Loucy (cell line): ENCODE measurements around the gene CCL5.
A peak's percentile ranks its signal among the peaks of the same experiment; 100 is the strongest.

Experiments
- H2AFZ ChIP-seq: fragments of 200-600 bp; sonication (generic); 2 replicates; pipeline ENCODE4 v1.6.0; 2016; ENCODE audit warnings: antibody characterized with exemption, mild to moderate bottlenecking, low read length, moderate library complexity
- H3F3A ChIP-seq: fragments of 200-600 bp; 2 replicates; pipeline ENCODE4 v1.6.0; 2016; ENCODE audit warnings: antibody characterized with exemption, low read depth, mild to moderate bottlenecking
- H3K27me3 ChIP-seq: fragments of 200-600 bp; sonication (generic); 2 replicates; pipeline ENCODE4 v1.6.1; 2014; ENCODE audit warnings: low read length, mild to moderate bottlenecking; ENCODE audit not compliant: insufficient read depth, poor library complexity, severe bottlenecking
- H3K36me3 ChIP-seq: fragments of 200-600 bp; sonication (generic); 2 replicates; pipeline ENCODE4 v1.6.1; 2016; ENCODE audit warnings: low read length; ENCODE audit not compliant: insufficient read depth
- H3K4me1 ChIP-seq: fragments of 200-600 bp; sonication (generic); 2 replicates; pipeline ENCODE4 v1.5.1; 2014; ENCODE audit warnings: low read length, mild to moderate bottlenecking; ENCODE audit not compliant: insufficient read depth, poor library complexity, severe bottlenecking
- H3K4me2 ChIP-seq: fragments of 200-600 bp; sonication (generic); 2 replicates; pipeline ENCODE4 v1.6.0; 2014; ENCODE audit warnings: antibody characterized with exemption, low read length, low read depth, mild to moderate bottlenecking; ENCODE audit not compliant: poor library complexity, severe bottlenecking
- H3K4me3 ChIP-seq: fragments of 200-600 bp; sonication (generic); 2 replicates; pipeline ENCODE4 v1.5.1; 2014; ENCODE audit warnings: low read length, mild to moderate bottlenecking, mixed read lengths; ENCODE audit not compliant: poor library complexity, severe bottlenecking
- H3K79me2 ChIP-seq: fragments of 200-600 bp; sonication (generic); 2 replicates; pipeline ENCODE4 v1.6.1; 2014; ENCODE audit warnings: low read length; ENCODE audit not compliant: insufficient read depth
- H3K9ac ChIP-seq: fragments of 200-600 bp; sonication (generic); 2 replicates; pipeline ENCODE4 v1.6.0; 2014; ENCODE audit warnings: mild to moderate bottlenecking, low read depth, low read length, moderate library complexity; ENCODE audit not compliant: poor library complexity, severe bottlenecking
- H3K9me2 ChIP-seq: fragments of 200-600 bp; sonication (generic); replicated peaks from 2 replicates; pipeline ENCODE4 v1.6.1; 2016; ENCODE audit warnings: low read depth, low read length, mixed read lengths
- H3K9me3 ChIP-seq: fragments of 200-600 bp; sonication (generic); 2 replicates; pipeline ENCODE4 v1.6.1; 2014; ENCODE audit warnings: mild to moderate bottlenecking, antibody characterized with exemption, low read length, low read depth; ENCODE audit not compliant: insufficient read depth
- H4K20me1 ChIP-seq: fragments of 200-600 bp; sonication (generic); 2 replicates; pipeline ENCODE4 v1.6.0; 2014; ENCODE audit warnings: antibody characterized with exemption, low read length, mild to moderate bottlenecking; ENCODE audit not compliant: insufficient read depth, poor library complexity, severe bottlenecking
- EZH2phosphoT487 ChIP-seq: fragments of 200-600 bp; IDR thresholded peaks from 2 replicates; pipeline ENCODE4 v1.6.1; 2018; ENCODE audit warnings: antibody characterized with exemption, mild to moderate bottlenecking, moderate library complexity, borderline replicate concordance
- TF ChIP-seq, protein P1 (sequence below): fragments of 200-600 bp; sonication (generic); conservative IDR thresholded peaks from 2 replicates; pipeline ENCODE4 v1.5.1; 2014; ENCODE audit warnings: mild to moderate bottlenecking, antibody characterized with exemption, low read length

Gene CCL5

DNA sequence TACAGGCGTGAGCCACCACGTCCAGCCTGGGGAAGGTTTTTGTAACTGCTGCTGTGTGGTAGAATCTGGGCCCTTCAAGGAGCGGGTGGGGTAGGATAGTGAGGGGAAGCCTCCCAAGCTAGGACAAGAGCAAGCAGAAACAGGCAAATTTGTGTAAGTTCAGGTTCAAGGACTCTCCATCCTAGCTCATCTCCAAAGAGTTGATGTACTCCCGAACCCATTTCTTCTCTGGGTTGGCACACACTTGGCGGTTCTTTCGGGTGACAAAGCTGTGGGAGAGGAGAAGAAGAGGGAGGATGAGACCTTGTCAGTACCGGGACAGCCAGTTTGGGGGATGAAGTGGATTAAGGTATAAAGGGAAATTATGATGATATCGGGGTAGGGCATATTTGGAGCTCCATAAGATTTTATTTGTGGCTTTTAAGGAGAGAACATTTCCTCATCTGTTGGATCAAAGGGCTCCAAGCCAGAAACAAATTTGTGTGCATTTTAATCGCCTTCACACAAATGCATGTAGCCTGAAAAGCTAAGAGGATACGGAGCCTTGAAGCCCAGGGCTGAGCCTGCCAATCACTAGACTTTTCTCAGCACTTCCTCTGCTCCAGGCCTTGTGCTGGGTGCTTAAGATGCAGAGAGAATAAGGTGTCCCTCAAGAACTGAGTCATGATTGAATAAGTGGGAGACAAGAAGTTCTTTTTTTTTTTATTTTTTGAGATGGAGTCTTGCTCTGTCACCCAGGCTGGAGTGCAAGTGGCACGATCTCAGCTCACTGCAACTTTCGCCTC lies 7.8 kb downstream of the CCL5 start:
- Histone ChIP-seq H4K20me1 (no peaks in the 10 kb centered on the region), H3K4me1 (peaks cover 14% of the 10 kb centered on the region), H2AFZ (no peak overlapping the region), H3K36me3 (no peaks in the 10 kb centered on the region), H3K4me3 (no peak overlapping the region), H3K79me2 (no peaks in the 10 kb centered on the region), H3K9ac (no peak overlapping the region), H3K4me2 (no peak overlapping the region), H3K9me3 (no peaks in the 10 kb centered on the region), H3K27me3 (no peaks in the 10 kb centered on the region), H3K9me2 (no peaks in the 10 kb centered on the region), H3F3A (no peaks in the 10 kb centered on the region)
- TF ChIP-seq, protein P1, sequence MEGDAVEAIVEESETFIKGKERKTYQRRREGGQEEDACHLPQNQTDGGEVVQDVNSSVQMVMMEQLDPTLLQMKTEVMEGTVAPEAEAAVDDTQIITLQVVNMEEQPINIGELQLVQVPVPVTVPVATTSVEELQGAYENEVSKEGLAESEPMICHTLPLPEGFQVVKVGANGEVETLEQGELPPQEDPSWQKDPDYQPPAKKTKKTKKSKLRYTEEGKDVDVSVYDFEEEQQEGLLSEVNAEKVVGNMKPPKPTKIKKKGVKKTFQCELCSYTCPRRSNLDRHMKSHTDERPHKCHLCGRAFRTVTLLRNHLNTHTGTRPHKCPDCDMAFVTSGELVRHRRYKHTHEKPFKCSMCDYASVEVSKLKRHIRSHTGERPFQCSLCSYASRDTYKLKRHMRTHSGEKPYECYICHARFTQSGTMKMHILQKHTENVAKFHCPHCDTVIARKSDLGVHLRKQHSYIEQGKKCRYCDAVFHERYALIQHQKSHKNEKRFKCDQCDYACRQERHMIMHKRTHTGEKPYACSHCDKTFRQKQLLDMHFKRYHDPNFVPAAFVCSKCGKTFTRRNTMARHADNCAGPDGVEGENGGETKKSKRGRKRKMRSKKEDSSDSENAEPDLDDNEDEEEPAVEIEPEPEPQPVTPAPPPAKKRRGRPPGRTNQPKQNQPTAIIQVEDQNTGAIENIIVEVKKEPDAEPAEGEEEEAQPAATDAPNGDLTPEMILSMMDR, result no peak
- TF ChIP-seq EZH2phosphoT487, result no peak

DNA sequence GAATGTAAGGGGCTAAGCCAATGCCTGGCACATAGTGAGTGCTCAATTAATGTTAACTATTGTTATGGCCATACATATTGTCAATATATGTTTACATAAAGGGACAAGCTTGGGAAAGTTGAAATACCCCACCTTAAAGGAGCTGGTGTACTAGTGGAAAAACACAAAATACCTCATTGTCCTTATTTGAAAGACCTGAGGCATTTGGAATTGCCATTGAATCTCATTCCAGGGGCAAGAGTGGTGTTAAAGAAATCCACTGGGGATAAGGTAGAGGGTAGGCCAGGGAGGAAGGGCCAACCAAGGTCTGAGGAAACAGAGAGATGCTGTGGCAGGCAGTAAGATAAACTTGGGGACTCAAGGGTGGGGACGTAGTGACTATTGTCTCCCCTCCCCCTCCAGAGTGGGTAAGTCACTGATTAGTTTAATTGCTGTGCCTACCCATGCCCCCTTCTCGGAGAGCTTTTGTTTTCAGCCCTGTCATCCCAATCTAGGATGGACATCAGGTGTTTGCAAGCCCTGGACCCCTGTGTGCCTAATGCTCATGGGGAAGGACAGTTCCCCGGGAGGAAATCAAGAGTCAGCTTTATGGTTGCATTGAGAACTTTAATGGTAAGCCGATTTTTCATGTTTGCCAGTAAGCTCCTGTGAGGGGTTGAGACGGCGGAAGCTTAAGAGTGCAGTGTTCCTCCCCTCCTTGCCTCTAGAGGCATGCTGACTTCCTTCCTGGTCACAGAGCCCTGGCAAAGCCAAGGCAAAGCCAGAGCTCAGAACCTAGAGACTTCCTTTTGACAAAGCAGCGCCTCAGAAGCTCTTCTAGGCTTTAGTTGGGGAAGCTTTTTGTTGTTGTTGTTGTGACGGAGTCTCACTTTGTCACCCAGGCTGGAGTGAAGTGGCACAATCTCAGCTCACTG lies 9.0 kb downstream of the CCL5 start:
- H3K4me1 ChIP-seq, result peaks cover 20% of the 10 kb centered on the region
- H3K9me2 ChIP-seq, result no peaks in the 10 kb centered on the region
- H2AFZ ChIP-seq, result peak overlapping the region; percentile 26
- TF ChIP-seq, protein P1, result peak; percentile 46
- no peak for TF ChIP-seq EZH2phosphoT487
- H3K9me3 ChIP-seq, result no peaks in the 10 kb centered on the region
- H3K27me3 ChIP-seq, result no peaks in the 10 kb centered on the region
- no peaks in the 10 kb centered on the region for H4K20me1 ChIP-seq
- no peaks in the 10 kb centered on the region for H3K79me2 ChIP-seq
- no peak overlapping the region for H3K4me3 ChIP-seq
- H3F3A ChIP-seq, result no peaks in the 10 kb centered on the region
- no peak overlapping the region for H3K9ac ChIP-seq
- no peaks in the 10 kb centered on the region for H3K36me3 ChIP-seq
- peak overlapping the region; percentile 4 for H3K4me2 ChIP-seq

DNA sequence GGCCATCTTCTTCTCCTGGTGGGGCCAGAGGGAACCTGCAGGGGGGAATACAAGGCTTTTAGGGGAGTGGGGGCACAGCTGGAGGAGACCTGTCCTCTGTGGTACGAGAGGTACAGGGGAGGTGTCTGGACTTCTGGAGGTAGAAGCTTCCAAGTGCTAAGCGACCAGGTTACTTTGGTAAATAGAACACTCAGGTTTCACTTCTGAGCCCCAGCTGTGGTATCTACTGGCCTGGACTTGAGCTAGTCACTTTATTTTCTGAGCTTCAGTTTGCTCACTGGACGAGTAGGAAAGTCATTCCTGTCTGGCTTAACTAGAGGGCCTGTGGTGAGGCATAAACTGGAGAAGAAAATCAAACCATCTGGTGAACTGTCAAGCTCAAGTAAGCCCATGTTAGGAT lies 11.4 kb downstream of the CCL5 start, which contains the start of gene HEATR9:
TSS of gene HEATR9 (minus strand) at position 155 of the 400 bp plus-strand sequence. CDS start at position 6, 149 bp downstream.
- no peaks in the 10 kb centered on the region for H3K79me2 ChIP-seq
- peaks cover 18% of the 10 kb centered on the region for H3K4me1 ChIP-seq
- H3K9me2 ChIP-seq, result no peaks in the 10 kb centered on the region
- H3K9ac ChIP-seq, result no peak within 1 kb of the TSS
- H3K4me2 ChIP-seq, result no peak within 1 kb of the TSS
- H3K4me3 ChIP-seq, result no peak within 1 kb of the TSS
- TF ChIP-seq EZH2phosphoT487, result no peak
- TF ChIP-seq, protein P1, result no peak
- no peaks in the 10 kb centered on the region for H3K36me3 ChIP-seq
- H3K9me3 ChIP-seq, result no peaks in the 10 kb centered on the region
- no peak within 1 kb of the TSS for H2AFZ ChIP-seq
- H3F3A ChIP-seq, result no peaks in the 10 kb centered on the region
- no peaks in the 10 kb centered on the region for H4K20me1 ChIP-seq
- H3K27me3 ChIP-seq, result no peaks in the 10 kb centered on the region
